Right lung (tissue), 5 donors: ENCODE measurements around the gene SMAP2. TPM values are rescaled to one million over a fixed set of nuclear protein-coding genes. Genes with fewer than 3 reads are reported as not detected.

Experiments used
- DNase-seq, 2 donors: peaks; one replicate each; pipeline ENCODE4 v3.0.0-alpha.2; 2013
- polyA plus RNA-seq, 5 donors: library from polyadenylated mRNA; unstranded; fragments of 120-200 nt; gene quantifications; one replicate each; pipeline versions ENCODE4 v1.2.1 to v1.2.3, GENCODE V29; 2013; ENCODE audit warnings: inconsistent platforms in 1 of 5, low replicate concordance in 1 of 5; ENCODE audit not compliant: insufficient read length in 5 of 5, insufficient read depth in 1 of 5

SMAP2 gene
- polyA plus RNA-seq, 5 donors = 22.5 to 26.8 (median 23.7) TPM

DNA sequence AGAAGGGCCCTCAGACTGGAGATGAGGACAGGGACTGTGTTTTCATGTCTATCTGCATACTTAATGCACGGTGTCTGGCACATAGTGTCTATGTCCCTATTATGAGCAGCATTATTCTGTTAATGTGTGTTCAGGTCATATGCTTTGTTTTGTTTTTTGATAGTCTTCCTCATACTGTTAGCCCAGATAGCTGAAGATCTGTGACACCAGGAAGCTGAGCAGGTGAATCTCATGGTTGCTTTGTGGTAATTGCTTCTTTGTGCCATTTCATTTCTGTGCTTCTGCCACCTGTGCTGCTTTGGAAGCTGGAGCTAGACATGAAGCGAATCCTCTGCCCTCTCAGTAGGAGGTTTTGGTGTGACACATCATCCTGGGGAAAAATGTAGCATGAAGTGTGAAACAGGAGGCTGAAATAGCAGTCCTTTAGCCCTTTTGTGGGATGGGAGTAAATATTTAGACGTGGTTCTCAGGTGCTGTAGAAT is 15.8 kb downstream of the SMAP2 start:
- DNase-seq = no peak

GRCh38 chr1:40389871-40390560 is 16.5 kb downstream of the SMAP2 start:
- DNase-seq = no peak

DNA sequence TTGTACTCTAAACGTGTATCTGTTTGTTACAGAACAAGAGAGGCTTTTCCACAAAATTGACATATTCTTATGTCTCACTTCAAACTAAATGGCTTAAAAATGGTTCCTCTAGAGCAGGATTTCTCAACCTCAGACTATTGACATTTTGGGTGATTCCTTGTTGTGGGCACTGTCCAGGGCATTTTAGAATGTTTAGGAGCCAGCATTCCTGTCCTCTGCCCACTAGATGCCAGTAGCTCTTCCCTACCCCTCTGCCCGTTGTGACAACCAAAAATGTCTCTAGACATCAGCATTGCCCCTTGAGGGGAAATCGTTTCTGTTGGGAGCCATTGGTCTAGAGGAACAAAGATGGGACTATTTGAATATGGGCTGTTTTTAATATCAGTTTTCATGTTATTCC is 17.3 kb downstream of the SMAP2 start:
- DNase-seq = no peak

GRCh38 chr1:40391688-40392145 is 18.2 kb downstream of the SMAP2 start:
- no peak for DNase-seq

DNA sequence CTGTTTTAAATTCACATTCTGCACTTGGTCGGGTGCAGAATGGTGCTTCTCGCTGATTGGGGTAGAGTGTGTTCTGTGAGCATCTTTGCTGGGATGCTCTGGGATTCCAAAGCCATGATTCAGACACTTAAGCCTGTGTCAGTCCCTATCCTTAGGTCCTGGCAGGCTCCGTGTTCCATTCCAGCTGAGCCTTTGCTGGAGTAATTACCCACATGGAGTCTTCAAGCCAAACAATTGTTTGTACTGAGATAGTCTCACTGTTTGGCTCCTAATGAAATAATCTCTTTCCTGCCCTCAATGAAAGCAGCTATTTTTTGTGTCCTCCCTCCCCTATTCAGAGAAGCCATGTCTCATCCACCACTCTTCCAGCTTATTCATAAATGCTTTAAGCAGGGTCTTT is 18.7 kb downstream of the SMAP2 start:
- DNase-seq = no peak

- DNase-seq = no peak
Measured at GRCh38 chr1:40393173-40393572, 19.6 kb downstream of the SMAP2 start.

DNA sequence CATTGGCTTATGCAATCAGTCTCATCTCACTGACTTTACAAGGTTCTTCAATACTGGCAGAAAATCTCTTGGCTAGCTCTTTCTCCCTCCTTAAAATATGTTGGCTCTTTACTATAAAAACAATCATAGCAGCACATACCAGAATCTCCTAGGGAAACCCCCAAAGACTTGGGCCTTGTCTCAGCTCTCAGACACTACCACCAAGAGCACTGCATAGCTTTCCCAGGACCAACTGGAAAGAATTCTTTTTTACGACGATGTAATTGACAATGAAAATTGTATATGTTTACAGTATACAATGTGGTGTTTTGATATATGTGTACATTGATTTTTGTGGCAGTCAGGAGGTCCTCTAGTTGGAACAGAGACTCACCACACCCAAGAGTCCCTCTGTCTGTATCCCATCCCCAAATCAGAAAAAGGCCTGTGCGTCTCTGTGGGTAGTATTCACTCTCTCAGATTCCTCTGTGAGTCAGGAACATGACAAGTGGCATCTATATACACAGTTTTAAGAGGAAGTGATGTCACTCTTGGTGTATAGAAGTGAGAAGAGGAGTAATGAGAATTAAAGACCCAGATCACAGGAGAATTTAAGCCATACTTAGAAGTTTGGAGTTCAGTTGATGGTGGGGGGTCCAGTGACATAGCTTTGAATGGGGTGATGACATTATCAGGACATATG is 21.1 kb downstream of the SMAP2 start:
- DNase-seq = no peak

- DNase-seq = no peak
Measured at GRCh38 chr1:40395190-40396175, 22.0 kb downstream of the SMAP2 start.

DNA sequence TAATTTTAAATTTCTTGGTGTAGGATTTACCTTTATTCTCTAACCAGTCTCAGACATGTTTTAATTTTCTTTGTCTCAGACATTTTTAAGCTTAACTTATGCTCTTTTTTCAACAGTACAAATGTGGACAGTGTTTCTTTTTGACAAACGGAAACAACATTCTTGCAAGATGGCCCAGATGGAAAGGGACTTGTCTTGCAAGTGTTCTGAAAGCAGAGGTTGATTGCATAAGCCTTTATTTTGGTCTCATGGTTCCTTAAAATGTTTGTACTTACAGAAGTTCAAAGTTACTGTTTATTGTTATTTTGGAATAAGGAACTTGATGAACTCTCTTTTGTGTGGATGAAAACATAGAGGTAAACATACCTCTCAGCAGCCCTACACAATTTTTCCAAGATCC is 22.9 kb downstream of the SMAP2 start:
- no peak for DNase-seq

DNA sequence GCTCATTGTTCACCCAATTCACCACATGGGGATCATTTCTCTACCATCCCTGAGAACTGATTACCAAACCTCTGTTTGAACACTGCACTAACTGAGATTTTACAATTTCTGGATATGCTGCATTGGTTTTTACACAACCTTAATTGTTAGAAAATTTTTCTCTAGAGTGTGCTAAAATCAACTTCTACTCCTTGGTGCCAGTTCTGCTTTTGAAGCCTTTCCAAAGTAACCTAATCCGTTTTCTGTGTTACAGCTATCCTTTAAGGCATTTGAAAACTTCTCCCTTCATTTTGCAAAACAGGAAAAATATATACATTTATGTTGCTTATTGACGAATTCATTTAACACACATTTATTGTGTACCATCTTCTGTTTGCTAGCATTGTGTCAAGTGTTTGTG is 23.7 kb downstream of the SMAP2 start:
- DNase-seq = no peak

GRCh38 chr1:40399984-40400704 is 26.6 kb downstream of the SMAP2 start:
- no peak for DNase-seq

DNA sequence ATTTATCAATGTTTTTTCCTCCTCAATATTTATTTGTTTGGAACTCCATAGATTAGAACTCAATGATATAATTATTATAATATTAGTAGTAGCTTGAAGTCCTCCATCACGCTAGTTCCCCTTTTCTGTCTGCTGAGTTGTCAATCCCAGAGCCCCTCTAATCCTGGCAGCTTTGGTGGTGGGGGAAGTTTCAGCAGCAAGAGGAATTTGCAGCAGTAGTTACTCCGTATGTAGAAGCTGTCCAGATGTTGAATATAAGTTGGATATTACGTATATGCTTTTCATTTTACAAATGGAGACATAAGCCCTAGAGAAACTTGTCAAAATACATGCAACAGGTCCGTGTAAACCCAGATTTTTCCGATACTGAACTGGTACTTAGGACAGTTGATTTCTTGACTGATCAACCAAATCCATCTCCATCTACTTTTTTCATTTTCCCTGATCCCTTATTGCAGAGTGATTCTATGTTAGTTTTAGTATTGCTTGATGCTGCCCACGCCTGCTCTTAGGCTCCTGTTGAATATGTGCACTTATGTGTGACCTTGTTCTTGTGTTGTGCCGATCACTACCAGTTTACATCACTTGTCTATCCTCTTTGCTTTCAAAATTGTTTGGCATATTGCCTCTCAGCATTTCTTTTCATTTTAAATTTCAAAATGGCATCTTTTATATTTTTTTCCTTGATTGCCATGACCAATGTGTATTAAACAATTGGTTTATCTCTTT is 28.1 kb downstream of the SMAP2 start:
- no peak for DNase-seq

GRCh38 chr1:40404670-40405462 is 31.3 kb downstream of the SMAP2 start:
- DNase-seq = peak; percentile 43 to 55

DNA sequence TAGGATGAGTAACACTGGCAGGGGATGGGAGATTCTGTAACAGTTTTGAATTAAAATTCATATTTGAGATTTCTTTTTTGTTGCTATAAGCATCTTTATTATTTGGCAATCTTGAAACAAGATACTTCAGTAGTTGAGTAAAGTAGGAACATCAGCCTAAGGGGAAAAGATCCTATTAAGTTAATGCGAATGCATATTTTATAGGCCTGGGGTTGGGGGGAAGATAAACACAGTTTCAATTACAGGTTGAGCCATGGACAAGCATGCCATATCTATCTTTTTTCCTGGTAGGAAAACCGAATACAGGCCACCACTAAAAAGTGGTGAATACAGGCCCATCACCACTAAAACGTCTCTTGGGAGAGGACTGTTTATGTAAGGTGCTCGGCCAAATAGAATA is 32.3 kb downstream of the SMAP2 start:
- no peak for DNase-seq

DNA sequence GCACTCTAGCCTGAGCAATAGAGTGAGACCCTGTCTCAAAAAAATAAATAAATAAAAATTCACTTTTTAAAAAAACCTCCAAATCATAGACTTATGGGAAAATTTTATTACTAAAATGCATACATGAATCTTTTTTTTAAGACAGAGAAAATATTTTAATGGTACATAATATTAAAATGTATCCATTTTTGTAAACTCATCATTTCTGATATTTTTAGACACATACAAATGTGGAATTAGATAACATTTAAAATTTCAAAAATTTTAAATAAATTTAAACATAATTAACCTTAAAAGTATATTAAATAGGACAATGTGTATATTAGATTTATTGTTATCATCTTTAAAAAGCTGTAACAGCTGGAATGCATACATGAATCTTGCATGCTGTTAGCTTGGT is 33.9 kb downstream of the SMAP2 start:
- no peak for DNase-seq

- no peak for DNase-seq
Measured at GRCh38 chr1:40409467-40409866, 35.9 kb downstream of the SMAP2 start.

- DNase-seq = no peak
Measured at GRCh38 chr1:40411294-40411693, 37.8 kb downstream of the SMAP2 start.

DNA sequence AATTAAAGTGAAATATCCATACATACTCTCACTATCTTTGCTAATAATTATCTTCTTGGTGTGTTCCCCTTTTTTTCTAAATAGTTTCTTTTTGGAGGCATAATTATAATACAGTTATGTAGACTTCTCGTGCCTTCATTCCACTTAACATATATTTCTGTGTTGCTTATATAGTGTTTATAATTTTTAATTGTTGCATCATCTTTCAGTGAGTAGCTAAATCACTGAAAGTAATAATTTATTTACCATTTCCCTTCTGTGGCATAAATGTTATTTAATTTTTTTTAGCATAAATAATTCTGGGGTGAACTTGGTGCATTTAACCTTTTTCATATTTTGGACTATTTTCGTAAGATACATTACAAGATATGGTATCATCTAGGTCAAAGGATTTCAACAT is 38.3 kb downstream of the SMAP2 start:
- DNase-seq = no peak

GRCh38 chr1:40413527-40414252 is 40.2 kb downstream of the SMAP2 start:
- DNase-seq = no peak
